ENCODE measurements around the gene MEAK7. TPM values are rescaled to one million over a fixed set of nuclear protein-coding genes. Genes with fewer than 3 reads are reported as not detected.
A peak's percentile ranks its signal among the peaks of the same experiment; 100 is the strongest.
"Not testable (repeated sequence)": the region's sequence is repeated elsewhere in the genome, so short reads cannot be mapped to it uniquely, and the experiment has no call there.

MEAK7 gene
- total RNA-seq, 2 experiments from 2014 or later, result 62.3 to 72.4 TPM

DNA sequence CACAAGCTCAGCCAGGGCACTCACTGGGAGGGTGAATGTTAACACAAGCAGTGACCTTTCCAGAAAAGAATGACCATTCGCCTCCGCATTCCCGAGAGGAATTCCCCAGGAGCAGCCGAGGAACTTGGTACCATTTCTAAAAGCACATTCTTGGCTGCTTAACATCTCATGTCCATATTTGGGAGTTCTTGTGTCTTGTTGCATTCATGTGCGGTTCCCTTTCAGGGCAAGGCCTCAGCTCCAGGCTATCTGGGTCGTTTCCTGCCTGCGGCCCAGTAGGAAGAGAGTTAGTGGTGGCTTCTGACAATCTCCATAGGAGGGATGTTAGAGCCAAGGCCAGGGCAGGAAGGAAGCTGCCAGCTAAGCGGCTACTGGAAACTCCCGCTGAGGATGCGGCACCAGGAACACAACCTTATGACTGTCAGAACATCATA is 27.8 kb upstream of the MEAK7 start:
- ATAC-seq (no peak), DNase-seq (no peak)
- Mint-ChIP-seq H3K9me3 (ENCODE audit: insufficient read depth) (peaks cover 12% of the 10 kb centered on the region), H3K36me3 (ENCODE audit: low read depth) (peaks cover 64% of the 10 kb centered on the region), H3K27ac (no peak overlapping the region), H3K4me1 (ENCODE audit: low read depth) (peaks cover 42% of the 10 kb centered on the region), H3K27me3 (ENCODE audit: low read depth) (no peaks in the 10 kb centered on the region), H3K4me3 (no peak overlapping the region)
- POLR2A ChIA-PET, result interaction anchor here (0.9 to 2.7 kb wide), 5 partner anchors 8 to 21 kb away, joined by 3 to 11 read pairs (median 3); no protein-coding TSS in a partner anchor
- CTCF ChIA-PET, result interaction anchor here (1.1 to 1.5 kb wide), 2 partner anchors 12 to 21 kb away, joined by 4 to 6 read pairs; no protein-coding TSS in a partner anchor

DNA sequence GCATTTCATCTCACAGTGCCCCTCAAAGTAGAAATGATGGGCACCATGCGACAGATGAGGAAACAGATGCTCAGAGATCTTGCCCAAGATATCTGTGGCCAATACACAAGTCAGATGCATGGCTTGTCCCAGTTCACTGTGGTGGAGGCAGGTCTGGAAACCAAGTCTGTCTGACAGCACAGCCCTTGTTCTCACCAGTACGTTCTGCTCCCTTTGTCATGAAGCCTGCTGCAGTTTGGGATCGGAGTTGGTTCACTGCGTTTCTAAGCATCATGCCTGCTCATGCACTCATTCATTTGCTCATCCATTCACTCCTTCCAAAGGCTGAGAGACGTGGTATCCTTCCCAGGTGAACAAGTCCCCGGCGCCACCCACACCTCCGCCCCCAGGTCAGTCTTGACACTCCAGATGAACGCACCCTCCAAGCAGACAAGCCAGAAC is 27.2 kb upstream of the MEAK7 start:
- ATAC-seq, result no peak
- ChIA-PET CTCF (no interaction called here), POLR2A (interaction anchor here (2.7 kb wide), 1 partner anchor 12 kb away, joined by 11 read pairs; no protein-coding TSS in a partner anchor)
- no peaks in the 10 kb centered on the region for H3K27me3 Mint-ChIP-seq (ENCODE audit: low read depth)
- H3K36me3 Mint-ChIP-seq (ENCODE audit: low read depth), result peaks cover 66% of the 10 kb centered on the region
- H3K4me3 Mint-ChIP-seq, result no peak overlapping the region
- no peak overlapping the region for H3K27ac Mint-ChIP-seq
- peaks cover 12% of the 10 kb centered on the region for H3K9me3 Mint-ChIP-seq (ENCODE audit: insufficient read depth)
- DNase-seq, result no peak
- H3K4me1 Mint-ChIP-seq (ENCODE audit: low read depth), result peaks cover 38% of the 10 kb centered on the region

DNA sequence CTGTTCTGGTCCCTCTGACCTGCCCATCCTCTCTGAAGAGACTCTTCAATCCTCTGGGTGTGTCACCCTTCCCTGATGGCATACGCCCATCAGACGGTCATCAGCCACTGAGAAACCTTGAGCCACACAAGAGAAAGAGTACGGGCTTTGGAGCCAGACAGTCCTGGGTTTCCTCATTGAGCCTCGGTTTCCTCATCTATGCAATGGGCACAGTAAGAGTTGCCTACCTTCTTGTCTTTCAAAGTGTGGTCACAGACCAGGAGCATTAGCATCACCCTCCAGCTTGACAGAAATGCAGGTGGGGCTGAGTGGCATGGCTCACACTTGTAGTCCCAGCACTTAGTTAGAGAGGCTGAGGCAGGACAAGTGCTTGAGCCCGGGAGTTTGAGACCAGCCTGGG is 26.1 kb upstream of the MEAK7 start:
- Mint-ChIP-seq H3K4me1 (ENCODE audit: low read depth) (peaks cover 35% of the 10 kb centered on the region), H3K27me3 (ENCODE audit: low read depth) (no peaks in the 10 kb centered on the region), H3K9me3 (ENCODE audit: insufficient read depth) (peaks cover 12% of the 10 kb centered on the region), H3K4me3 (no peak overlapping the region), H3K36me3 (ENCODE audit: low read depth) (peaks cover 63% of the 10 kb centered on the region), H3K27ac (no peak overlapping the region)
- DNase-seq (no peak), ATAC-seq (no peak)
- POLR2A ChIA-PET, result no interaction called here
- CTCF ChIA-PET, result interaction anchor here (0.6 to 3.3 kb wide), 3 partner anchors 11 to 194 kb away, joined by 3 to 17 read pairs (median 3); no protein-coding TSS in a partner anchor

DNA sequence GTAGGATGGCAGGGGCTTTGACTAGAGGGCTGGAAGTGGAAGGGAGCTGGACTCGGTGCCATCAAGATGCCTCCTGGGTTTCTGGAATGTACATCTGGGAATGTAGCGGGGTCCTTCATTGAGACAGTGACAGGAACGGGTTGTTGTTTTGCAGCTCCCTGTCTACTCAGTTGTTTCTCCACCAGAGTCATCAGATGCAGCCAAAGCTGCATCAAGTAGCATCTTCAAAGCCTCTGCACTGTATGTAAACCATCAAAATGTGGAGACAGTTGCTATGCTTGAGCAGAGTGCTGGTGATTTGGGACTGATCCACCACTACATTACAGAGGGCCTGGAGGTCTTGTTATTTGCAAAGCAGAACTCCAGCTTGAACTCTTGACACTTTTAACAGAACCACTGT is 25.1 kb upstream of the MEAK7 start:
- peaks cover 66% of the 10 kb centered on the region for H3K36me3 Mint-ChIP-seq (ENCODE audit: low read depth)
- no peak overlapping the region for H3K4me3 Mint-ChIP-seq
- no peak overlapping the region for H3K27ac Mint-ChIP-seq
- CTCF ChIA-PET, result interaction anchor here (1.2 to 3.3 kb wide), 2 partner anchors 10 to 20 kb away, joined by 3 to 17 read pairs; no protein-coding TSS in a partner anchor
- no peaks in the 10 kb centered on the region for H3K27me3 Mint-ChIP-seq (ENCODE audit: low read depth)
- no peak for ATAC-seq
- POLR2A ChIA-PET, result interaction anchor here (0.9 to 1.0 kb wide), 2 partner anchors 10 to 25 kb away, joined by 3 read pairs; no protein-coding TSS in a partner anchor
- DNase-seq, result no peak
- H3K4me1 Mint-ChIP-seq (ENCODE audit: low read depth), result peaks cover 36% of the 10 kb centered on the region
- peaks cover 12% of the 10 kb centered on the region for H3K9me3 Mint-ChIP-seq (ENCODE audit: insufficient read depth)

DNA sequence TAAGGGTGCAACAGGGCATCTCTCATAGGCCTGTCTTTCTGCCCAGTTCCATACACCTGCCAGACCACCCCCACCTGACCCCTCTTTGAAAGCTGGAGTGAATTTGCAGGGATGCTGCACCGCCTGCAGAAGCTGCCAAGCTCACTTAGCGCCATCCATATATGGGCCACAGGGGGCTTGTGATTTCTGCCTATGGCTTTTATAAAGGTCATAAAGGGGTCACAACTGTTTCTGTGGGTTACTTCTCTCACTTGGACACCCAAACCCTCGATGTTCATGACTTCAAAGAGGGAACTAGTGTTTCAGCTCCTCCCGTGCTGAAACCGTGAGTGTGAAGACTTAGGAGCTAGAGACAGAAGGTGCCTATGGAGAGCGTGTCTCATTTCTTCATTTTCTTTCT is 23.9 kb upstream of the MEAK7 start:
- DNase-seq (no peak), ATAC-seq (no peak)
- H3K27me3 Mint-ChIP-seq (ENCODE audit: low read depth), result no peaks in the 10 kb centered on the region
- H3K9me3 Mint-ChIP-seq (ENCODE audit: insufficient read depth), result peaks cover 12% of the 10 kb centered on the region
- no peak overlapping the region for H3K4me3 Mint-ChIP-seq
- ChIA-PET CTCF (interaction anchor here (0.7 to 3.3 kb wide), 2 partner anchors 9 to 17 kb away, joined by 3 to 17 read pairs; no protein-coding TSS in a partner anchor), POLR2A (interaction anchor here (1.2 to 1.8 kb wide), 2 partner anchors 9 to 13 kb away, joined by 4 to 7 read pairs; no protein-coding TSS in a partner anchor)
- H3K27ac Mint-ChIP-seq, result no peak overlapping the region
- H3K36me3 Mint-ChIP-seq (ENCODE audit: low read depth), result peaks cover 75% of the 10 kb centered on the region
- H3K4me1 Mint-ChIP-seq (ENCODE audit: low read depth), result peaks cover 44% of the 10 kb centered on the region

DNA sequence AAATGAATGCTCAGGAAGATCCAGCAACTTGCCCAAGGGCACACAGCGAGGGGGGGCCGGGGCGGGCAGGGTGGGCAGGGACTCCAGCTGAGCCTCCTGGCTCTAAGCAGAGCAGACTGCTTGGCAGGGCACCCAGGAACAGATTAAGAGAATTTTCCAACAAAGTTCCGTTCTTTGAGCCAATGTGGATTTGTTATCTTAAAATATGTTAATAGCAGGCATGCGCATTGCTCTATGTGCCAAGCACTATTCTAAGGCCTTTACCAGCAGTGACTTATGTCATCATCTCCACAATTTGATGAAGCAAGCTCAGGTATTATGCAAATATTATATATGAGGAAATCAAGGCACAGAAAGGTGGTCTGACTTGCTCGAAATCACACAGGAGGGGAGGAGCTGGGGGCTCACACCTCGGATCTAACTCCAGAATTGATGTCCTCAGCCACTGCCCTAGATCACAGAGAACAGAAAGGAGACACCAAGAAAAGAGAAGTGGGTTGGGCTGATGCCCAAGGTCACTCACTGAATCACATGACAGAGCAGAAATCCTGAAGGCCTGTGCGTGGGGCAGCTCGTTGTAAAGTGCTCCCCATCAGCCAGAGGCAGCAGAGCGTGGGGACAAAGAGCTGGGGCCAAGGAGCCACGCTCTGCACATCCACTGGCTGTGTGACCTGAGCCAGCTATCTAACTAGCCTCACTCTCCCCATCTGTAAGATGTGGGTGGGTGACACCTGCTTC is 23.2 kb upstream of the MEAK7 start:
- Mint-ChIP-seq H3K4me1 (ENCODE audit: low read depth) (peaks cover 45% of the 10 kb centered on the region), H3K36me3 (ENCODE audit: low read depth) (peaks cover 74% of the 10 kb centered on the region), H3K27ac (no peak overlapping the region), H3K27me3 (ENCODE audit: low read depth) (no peaks in the 10 kb centered on the region), H3K9me3 (ENCODE audit: insufficient read depth) (peaks cover 12% of the 10 kb centered on the region), H3K4me3 (no peak overlapping the region)
- ChIA-PET POLR2A (interaction anchor here (1.2 to 1.8 kb wide), 2 partner anchors 9 to 13 kb away, joined by 4 to 7 read pairs; no protein-coding TSS in a partner anchor), CTCF (interaction anchor here (0.7 to 3.3 kb wide), 2 partner anchors 8 to 17 kb away, joined by 3 to 17 read pairs; no protein-coding TSS in a partner anchor)
- DNase-seq, result no peak
- no peak for ATAC-seq

DNA sequence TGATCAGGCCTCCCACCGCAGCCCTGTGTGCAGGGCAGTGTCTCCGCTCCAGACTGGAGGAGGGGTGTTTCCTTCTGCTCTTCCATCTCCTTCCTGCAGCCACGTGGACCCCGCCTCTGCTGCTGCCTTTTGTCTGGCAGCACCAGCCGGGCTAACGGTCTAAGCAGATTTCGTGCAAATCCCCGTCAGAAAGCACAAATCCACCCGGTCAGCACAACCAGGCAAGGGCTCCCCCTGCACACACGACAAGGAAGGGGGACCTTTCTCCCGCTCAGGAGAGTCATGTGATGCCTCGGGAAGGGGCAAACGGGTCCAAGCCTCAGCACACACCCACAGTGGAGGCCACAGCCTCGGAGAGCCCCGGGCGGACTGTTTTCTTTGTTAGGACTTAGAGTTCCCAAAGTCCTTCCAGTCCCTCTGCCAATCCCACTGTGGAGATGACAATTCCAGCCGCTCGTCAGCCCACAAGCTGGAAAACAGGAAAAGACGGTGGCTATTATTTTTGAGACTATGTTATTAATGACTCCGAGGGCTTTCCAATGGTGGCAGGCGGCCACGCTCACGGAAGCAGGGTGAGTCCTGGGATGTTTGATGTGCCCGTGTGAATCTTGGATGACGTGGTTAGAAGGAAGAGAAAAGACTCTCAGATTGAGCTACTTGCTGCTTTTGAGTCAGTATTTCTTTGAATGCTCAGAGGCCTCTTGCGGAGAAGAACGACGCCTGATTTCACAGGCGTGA is 22.5 kb upstream of the MEAK7 start:
- ATAC-seq, result no peak
- Mint-ChIP-seq H3K4me3 (no peak overlapping the region), H3K27ac (no peak overlapping the region), H3K27me3 (ENCODE audit: low read depth) (no peaks in the 10 kb centered on the region), H3K4me1 (ENCODE audit: low read depth) (peaks cover 47% of the 10 kb centered on the region), H3K36me3 (ENCODE audit: low read depth) (peaks cover 74% of the 10 kb centered on the region), H3K9me3 (ENCODE audit: insufficient read depth) (peaks cover 8% of the 10 kb centered on the region)
- ChIA-PET CTCF (no interaction called here), POLR2A (interaction anchor here (1.8 kb wide), 1 partner anchor 12 kb away, joined by 7 read pairs; no protein-coding TSS in a partner anchor)
- DNase-seq, result no peak

DNA sequence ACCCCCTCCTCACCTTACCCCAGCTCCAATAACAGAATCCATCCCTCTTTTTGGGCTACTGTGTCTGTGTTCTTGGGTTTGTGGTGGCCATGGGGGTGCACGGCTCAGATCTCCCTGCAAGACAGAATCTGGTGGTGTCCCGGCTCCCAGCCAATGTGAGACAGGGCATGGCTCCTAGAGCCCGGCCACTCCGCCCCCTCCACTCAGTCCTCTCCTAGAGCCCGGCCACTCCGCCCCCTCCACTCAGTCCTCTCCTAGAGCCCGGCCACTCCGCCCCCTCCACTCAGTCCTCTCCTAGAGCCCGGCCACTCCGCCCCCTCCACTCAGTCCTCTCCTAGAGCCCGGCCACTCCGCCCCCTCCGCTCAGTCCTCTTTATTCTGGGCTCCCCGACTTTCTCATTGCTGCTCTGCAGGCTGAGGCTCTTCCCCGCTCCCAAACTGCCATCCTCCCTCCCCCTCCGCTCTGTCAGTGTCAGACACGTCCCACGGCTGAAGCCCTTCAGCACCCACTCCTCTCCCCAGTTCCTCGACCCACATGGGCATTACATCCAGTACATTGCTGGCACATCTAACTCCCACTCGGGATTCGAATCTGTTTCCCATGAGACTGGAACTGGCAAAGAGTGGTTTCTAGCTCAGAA is 20.6 kb upstream of the MEAK7 start:
- POLR2A ChIA-PET; H3K27me3 Mint-ChIP-seq (ENCODE audit: low read depth); H3K4me3 Mint-ChIP-seq; ATAC-seq; H3K9me3 Mint-ChIP-seq (ENCODE audit: insufficient read depth); H3K27ac Mint-ChIP-seq; DNase-seq: not testable (repeated sequence)
- H3K4me1 Mint-ChIP-seq (ENCODE audit: low read depth), result peaks cover 62% of the 10 kb centered on the region
- H3K36me3 Mint-ChIP-seq (ENCODE audit: low read depth), result peaks cover 66% of the 10 kb centered on the region
- CTCF ChIA-PET, result interaction anchor here (0.8 to 1.9 kb wide), 3 partner anchors 22 to 97 kb away, joined by 3 to 7 read pairs (median 6); no protein-coding TSS in a partner anchor

DNA sequence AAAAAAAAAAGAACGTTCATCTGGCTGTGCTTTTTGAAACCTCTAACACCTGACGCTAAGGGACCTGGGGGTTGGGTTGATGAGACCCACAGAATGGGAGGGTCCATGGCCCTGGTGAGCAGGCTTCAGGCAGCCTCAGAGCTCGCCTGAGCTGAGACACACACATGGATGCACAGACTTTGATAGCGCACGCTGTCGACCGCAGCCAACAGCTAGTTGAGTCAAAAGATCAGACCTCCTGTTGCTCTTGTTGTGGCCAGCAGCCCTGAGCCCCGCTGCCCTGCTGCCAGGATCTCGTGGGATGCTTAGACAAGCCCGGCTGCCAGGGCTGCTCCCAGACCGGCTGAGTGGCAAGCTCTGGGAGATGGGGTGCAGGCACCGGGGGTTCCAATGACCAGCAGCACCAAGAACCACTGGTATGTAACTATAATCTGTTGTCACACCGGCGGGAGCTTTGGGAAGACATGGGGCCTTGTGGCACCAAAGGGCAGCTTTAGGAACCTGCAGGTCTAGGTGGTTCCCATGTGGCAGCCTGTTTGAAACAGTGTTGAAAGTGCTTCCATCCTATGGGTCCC is 20.0 kb upstream of the MEAK7 start:
- ChIA-PET POLR2A (interaction anchor here (1.2 kb wide), 1 partner anchor 8 kb away, joined by 3 read pairs; no protein-coding TSS in a partner anchor), CTCF (interaction anchor here (0.8 to 1.9 kb wide), 3 partner anchors 23 to 98 kb away, joined by 3 to 7 read pairs (median 6); no protein-coding TSS in a partner anchor)
- Mint-ChIP-seq H3K4me3 (no peak overlapping the region), H3K9me3 (ENCODE audit: insufficient read depth) (no peaks in the 10 kb centered on the region), H3K4me1 (ENCODE audit: low read depth) (peaks cover 68% of the 10 kb centered on the region), H3K27me3 (ENCODE audit: low read depth) (no peaks in the 10 kb centered on the region), H3K36me3 (ENCODE audit: low read depth) (peaks cover 64% of the 10 kb centered on the region), H3K27ac (peak overlapping the region; percentile 70)
- peak; percentile 34 for ATAC-seq
- no peak for DNase-seq

DNA sequence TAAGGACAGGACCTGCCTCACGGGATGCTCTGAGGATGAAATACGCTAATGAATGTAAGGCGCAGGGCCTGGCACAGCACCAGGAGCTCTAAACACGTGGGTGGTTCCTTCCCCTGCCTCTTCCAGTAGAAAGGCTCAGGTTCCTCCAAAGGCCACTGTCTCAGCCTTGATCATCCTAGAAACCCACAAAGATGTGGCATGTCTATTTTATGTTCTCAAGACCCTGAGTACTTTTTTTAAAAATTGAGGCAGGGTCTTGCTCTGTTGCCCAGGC is 17.0 kb upstream of the MEAK7 start:
- POLR2A ChIA-PET, result interaction anchor here (3.5 kb wide), 1 partner anchor 32 kb away, joined by 27 read pairs; no protein-coding TSS in a partner anchor
- H3K27ac Mint-ChIP-seq, result no peak overlapping the region
- no peak overlapping the region for H3K4me3 Mint-ChIP-seq
- peaks cover 59% of the 10 kb centered on the region for H3K36me3 Mint-ChIP-seq (ENCODE audit: low read depth)
- H3K27me3 Mint-ChIP-seq (ENCODE audit: low read depth), result no peaks in the 10 kb centered on the region
- no peaks in the 10 kb centered on the region for H3K9me3 Mint-ChIP-seq (ENCODE audit: insufficient read depth)
- CTCF ChIA-PET, result interaction anchor here (1.3 to 7.1 kb wide), 2 partner anchors 13 to 25 kb away, joined by 3 to 68 read pairs; no protein-coding TSS in a partner anchor
- DNase-seq (no peak), ATAC-seq (no peak)
- peaks cover 78% of the 10 kb centered on the region for H3K4me1 Mint-ChIP-seq (ENCODE audit: low read depth)

All from activated CD8-positive, alpha-beta T cell treated with anti-CD3 and anti-CD28 coated beads, Interleukin-2, amount 10 ng/mL, durations not matched to agents 7 days and 5 days (primary cell).